GM23248 (cell line): ENCODE results near the gene NAALADL2.

Experiments
- EZH2 ChIP-seq: fragments of 200-600 bp; sonication (generic); IDR thresholded peaks from 2 replicates; pipeline ENCODE4 v1.6.1; 2018; ENCODE audit warnings: antibody characterized with exemption, mild to moderate bottlenecking; ENCODE audit not compliant: insufficient read depth, poor library complexity, severe bottlenecking
- EZH2phosphoT487 ChIP-seq: fragments of 200-600 bp; sonication (generic); IDR thresholded peaks from 2 replicates; pipeline ENCODE4 v1.6.1; 2018; ENCODE audit warnings: antibody characterized with exemption, moderate library complexity, mild to moderate bottlenecking, low read depth; ENCODE audit not compliant: insufficient read depth

- TF ChIP-seq EZH2 (no peak), EZH2phosphoT487 (no peak)
These were observed 86.1 kb downstream of the NAALADL2 start for GRCh38 chr3:174945276-174945675.
